Keratinocyte (primary cell): Measurements from ENCODE around the gene FOXI1. TPM values are rescaled to one million over a fixed set of nuclear protein-coding genes. Genes with fewer than 3 reads are reported as not detected.

ENCODE experiments used
- DNase-seq: peaks from one replicate; pipeline ENCODE4 v3.0.0-alpha.2; 2011; ENCODE audit warnings: low read depth, missing footprints, low spot score
- FAIRE-seq: peaks from 2 replicates; lab custom pipeline; 2011; peaks lifted over from hg19 to GRCh38; lab: Jason Lieb, UNC
- H2AFZ ChIP-seq: 2 replicates; pipeline ENCODE4 v1.6.0; 2012; ENCODE audit warnings: low read length, control low read depth, inconsistent platforms; ENCODE audit not compliant: control insufficient read depth
- H3K27ac ChIP-seq: 2 replicates; pipeline ENCODE4 v1.5.1; 2011; ENCODE audit warnings: low read length; ENCODE audit not compliant: control insufficient read depth, insufficient read depth
- H3K27me3 ChIP-seq: 3 replicates; pipeline ENCODE4 v1.6.0; 2011; ENCODE audit warnings: low read length; ENCODE audit not compliant: control insufficient read depth, insufficient read depth; ENCODE audit errors: extremely low read depth
- H3K36me3 ChIP-seq, 2 experiments: 2 replicates in 1 of 2; 3 replicates in 1 of 2; pipeline ENCODE4 v1.5.1; 2011; ENCODE audit warnings: low read length in 2 of 2, mild to moderate bottlenecking in 1 of 2; ENCODE audit not compliant: control insufficient read depth in 2 of 2, insufficient read depth in 2 of 2; ENCODE audit errors: extremely low read depth in 1 of 2
- H3K4me1 ChIP-seq: 3 replicates; pipeline ENCODE4 v1.5.1; 2011; ENCODE audit warnings: low read length; ENCODE audit not compliant: control insufficient read depth, insufficient read depth; ENCODE audit errors: extremely low read depth
- H3K4me2 ChIP-seq: 3 replicates; pipeline ENCODE4 v1.6.0; 2011; ENCODE audit warnings: low read depth, low read length; ENCODE audit not compliant: control insufficient read depth, insufficient read depth; ENCODE audit errors: extremely low read depth
- H3K4me3 ChIP-seq, 3 experiments: fragments of 200-600 bp in 1 of 3; sonication (generic) in 1 of 3; 2 replicates in 2 of 3; 3 replicates in 1 of 3; pipeline ENCODE4 v1.5.1; 2011 to 2016; ENCODE audit warnings: low read length in 3 of 3, mild to moderate bottlenecking in 3 of 3, control low read depth in 2 of 3, inconsistent platforms in 1 of 3, low read depth in 1 of 3, mixed read lengths in 1 of 3, mixed run types in 1 of 3, moderate library complexity in 1 of 3; ENCODE audit not compliant: control insufficient read depth in 2 of 3, insufficient read depth in 2 of 3; ENCODE audit errors: extremely low read depth in 1 of 3
- H3K79me2 ChIP-seq: 2 replicates; pipeline ENCODE4 v1.6.0; 2012; ENCODE audit warnings: low read length; ENCODE audit not compliant: control insufficient read depth, insufficient read depth
- H3K9ac ChIP-seq: 3 replicates; pipeline ENCODE4 v1.6.0; 2011; ENCODE audit warnings: low read length; ENCODE audit not compliant: control insufficient read depth, insufficient read depth; ENCODE audit errors: extremely low read depth
- H3K9me1 ChIP-seq: 3 replicates; pipeline ENCODE4 v1.6.0; 2011; ENCODE audit warnings: low read length; ENCODE audit not compliant: control insufficient read depth, insufficient read depth; ENCODE audit errors: extremely low read depth
- H3K9me3 ChIP-seq: 2 replicates; pipeline ENCODE4 v1.5.1; 2012; ENCODE audit warnings: low read depth, low read length; ENCODE audit not compliant: control insufficient read depth
- H4K20me1 ChIP-seq: 3 replicates; pipeline ENCODE4 v1.6.0; 2011; ENCODE audit warnings: low read length; ENCODE audit not compliant: control insufficient read depth, insufficient read depth; ENCODE audit errors: extremely low read depth
- CTCF ChIP-seq, 3 experiments: IDR thresholded peaks in 1 of 3; conservative IDR thresholded peaks in 1 of 3; optimal IDR thresholded peaks in 1 of 3; 2 replicates in 2 of 3; 3 replicates in 1 of 3; pipeline versions ENCODE3 to v1.5.1; 2011; ENCODE audit warnings: low read length in 3 of 3, mild to moderate bottlenecking in 3 of 3, moderate library complexity in 2 of 3, control low read depth in 1 of 3, inconsistent platforms in 1 of 3; ENCODE audit not compliant: insufficient read depth in 2 of 3; ENCODE audit errors: extremely low read depth in 1 of 3
- EZH2 ChIP-seq: IDR thresholded peaks from one replicate; pipeline ENCODE4 v1.6.1; 2012; ENCODE audit warnings: inconsistent platforms, mild to moderate bottlenecking, low read length, moderate library complexity
- dilution Hi-C: fragments of 300-500 bp; cut with MboI; formaldehyde crosslinking; loops from one replicate; pipeline ENCODE4 v1.7.0; 2020; ENCODE audit warnings: low sequenced_read_pairs; ENCODE audit not compliant: extremely low pct_ligation_motif_present
- polyA plus RNA-seq, 5 experiments: library from polyadenylated mRNA; depleted of rRNA in 3 of 5; stranded (reverse) in 3 of 5; stranded (forward) in 1 of 5; unstranded in 1 of 5; fragments of >200 nt; gene quantifications; 1 replicate in 1 of 5; 2 replicates in 3 of 5; 3 replicates in 1 of 5; pipeline versions ENCODE4 v1.2.1 to v1.2.3, GENCODE V29; 2011 to 2012; ENCODE audit warnings: missing spikeins in 2 of 5, low read depth in 1 of 5, low replicate concordance in 1 of 5

Gene FOXI1
- polyA plus RNA-seq, 1 donor (not counting 4 experiments of a cell fraction or from before 2014, with no cell fraction given), result not detected

GRCh38 chr5:170149206-170149515, 43.5 kb downstream of the FOXI1 start:
- H2AFZ ChIP-seq, result no peak overlapping the region
- H3K79me2 ChIP-seq, result no peaks in the 10 kb centered on the region
- no peak overlapping the region for H3K4me2 ChIP-seq
- no peak for DNase-seq
- no peaks in the 10 kb centered on the region for H3K36me3 ChIP-seq
- no peaks in the 10 kb centered on the region for H3K27me3 ChIP-seq
- no peaks in the 10 kb centered on the region for H4K20me1 ChIP-seq
- no peaks in the 10 kb centered on the region for H3K9me3 ChIP-seq
- dilution Hi-C loops, result no loop called here
- peaks cover 15% of the 10 kb centered on the region for H3K4me1 ChIP-seq
- no peak overlapping the region for H3K27ac ChIP-seq
- no peaks in the 10 kb centered on the region for H3K9me1 ChIP-seq
- no peak overlapping the region for H3K4me3 ChIP-seq
- no peak for FAIRE-seq
- no peak for TF ChIP-seq CTCF (optimal IDR thresholded peaks at IDR 0.05 in 1 of 3, IDR thresholded peaks at IDR 0.05 in 1 of 3, conservative IDR thresholded peaks at IDR 0.05 in 1 of 3; ENCODE audit: extremely low read depth in 1 of 3, insufficient read depth in 2 of 3, low read length in 3 of 3)
- TF ChIP-seq EZH2, result no peak
- no peak overlapping the region for H3K9ac ChIP-seq

GRCh38 chr5:170150713-170151096, 45.0 kb downstream of the FOXI1 start:
- dilution Hi-C loops, result no loop called here
- H3K36me3 ChIP-seq, result no peaks in the 10 kb centered on the region
- TF ChIP-seq CTCF (optimal IDR thresholded peaks at IDR 0.05 in 1 of 3, IDR thresholded peaks at IDR 0.05 in 1 of 3, conservative IDR thresholded peaks at IDR 0.05 in 1 of 3; ENCODE audit: extremely low read depth in 1 of 3, insufficient read depth in 2 of 3, low read length in 3 of 3) (no peak), EZH2 (no peak)
- no peak for FAIRE-seq
- no peak overlapping the region for H2AFZ ChIP-seq
- no peaks in the 10 kb centered on the region for H3K79me2 ChIP-seq
- H3K4me3 ChIP-seq, result no peak overlapping the region
- H3K4me2 ChIP-seq, result peak overlapping the region; percentile 54
- H3K27me3 ChIP-seq, result no peaks in the 10 kb centered on the region
- peaks cover 15% of the 10 kb centered on the region for H3K4me1 ChIP-seq
- DNase-seq, result no peak
- no peaks in the 10 kb centered on the region for H4K20me1 ChIP-seq
- H3K9me1 ChIP-seq, result no peaks in the 10 kb centered on the region
- H3K9ac ChIP-seq, result no peak overlapping the region
- peak overlapping the region; percentile 36 for H3K27ac ChIP-seq
- H3K9me3 ChIP-seq, result no peaks in the 10 kb centered on the region
